Progenitor cell of endocrine pancreas (in vitro differentiated cells): Measurements from ENCODE around the gene HOXB3. TPM values are rescaled to one million over a fixed set of nuclear protein-coding genes. Genes with fewer than 3 reads are reported as not detected.

Source experiments
- DNase-seq: peaks from one replicate; pipeline ENCODE4 v3.0.0; 2021; ENCODE audit warnings: low spot score; ENCODE audit not compliant: unreplicated experiment
- H3K27ac Mint-ChIP-seq: 2 replicates; pipeline ENCODE4 v1.8.0; 2021; ENCODE audit warnings: mild to moderate bottlenecking, moderate library complexity, mixed read lengths
- H3K27me3 Mint-ChIP-seq: 2 replicates; pipeline ENCODE4 v1.8.0; 2021; ENCODE audit warnings: mixed read lengths
- H3K36me3 Mint-ChIP-seq: 2 replicates; pipeline ENCODE4 v1.8.0; 2022; ENCODE audit warnings: mixed read lengths; ENCODE audit not compliant: insufficient read depth
- H3K4me1 Mint-ChIP-seq: 2 replicates; pipeline ENCODE4 v1.8.0; 2021; ENCODE audit warnings: low read depth, mixed read lengths
- H3K4me3 Mint-ChIP-seq: 2 replicates; pipeline ENCODE4 v1.8.0; 2021; ENCODE audit warnings: low read depth, mild to moderate bottlenecking, moderate library complexity, mixed read lengths
- H3K9me3 Mint-ChIP-seq: 2 replicates; pipeline ENCODE4 v1.8.0; 2021; ENCODE audit warnings: low read depth, mixed read lengths
- total RNA-seq: library from RNA; stranded (reverse); gene quantifications from 2 replicates; pipeline ENCODE4 v1.2.1, GENCODE V29; 2021
- TF ChIP-seq, protein P1 (sequence below): fragments of 200-600 bp; sonication (generic); IDR thresholded peaks from one replicate; pipeline ENCODE4 v1.5.0; 2021; ENCODE audit warnings: antibody characterized with exemption, mild to moderate bottlenecking; ENCODE audit not compliant: unreplicated experiment

Gene HOXB3
- total RNA-seq, 1 donor from 2014 or later = 19.4 TPM

DNA sequence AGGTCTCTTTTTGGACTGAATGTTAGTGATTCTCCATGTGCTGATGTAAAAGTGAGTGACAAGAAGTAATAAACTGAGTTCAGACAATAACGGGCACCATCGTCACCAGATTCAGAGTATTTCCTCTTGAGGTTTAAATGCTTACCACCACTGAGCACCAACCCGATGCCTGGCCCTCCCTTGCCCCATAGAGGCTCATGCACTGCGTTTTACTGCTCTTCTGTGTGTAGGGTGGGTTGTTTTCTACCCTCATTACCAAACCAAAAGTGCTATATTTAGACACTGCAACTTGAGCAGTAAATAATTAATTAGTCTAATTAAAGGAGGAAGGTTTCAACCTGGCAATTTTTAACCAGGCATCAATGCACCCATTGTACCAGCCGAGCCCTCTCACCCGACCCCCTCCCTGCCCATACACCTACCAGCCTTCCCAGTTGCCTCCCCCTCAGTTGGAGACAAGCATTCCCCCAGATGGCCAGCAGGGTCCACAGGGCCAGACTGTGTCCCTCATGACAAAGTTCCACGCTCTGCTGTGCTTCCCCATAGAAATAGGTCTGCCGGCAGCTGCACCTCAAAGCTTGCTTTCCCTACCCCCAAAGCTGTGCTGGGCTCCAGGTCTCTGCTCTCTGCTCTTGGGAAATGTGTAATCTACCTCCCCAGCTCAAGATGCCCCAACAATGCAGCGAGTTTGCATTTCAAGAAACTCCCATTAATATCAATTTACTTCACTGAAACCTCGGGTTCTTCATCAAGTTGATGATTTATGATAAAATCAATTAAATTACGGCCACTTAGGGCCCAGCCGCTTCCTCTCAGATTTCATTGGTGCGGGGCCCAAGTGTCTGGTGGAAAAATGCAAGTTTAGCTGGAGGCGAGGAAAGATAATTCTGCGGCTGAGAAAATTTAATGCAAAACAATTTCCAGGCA is 27.9 kb downstream of the HOXB3 start:
- H3K4me1 Mint-ChIP-seq = peaks cover 50% of the 10 kb centered on the region
- H3K9me3 Mint-ChIP-seq = no peaks in the 10 kb centered on the region
- H3K4me3 Mint-ChIP-seq = peak overlapping the region; percentile 74
- no peak for DNase-seq
- TF ChIP-seq, protein P1, sequence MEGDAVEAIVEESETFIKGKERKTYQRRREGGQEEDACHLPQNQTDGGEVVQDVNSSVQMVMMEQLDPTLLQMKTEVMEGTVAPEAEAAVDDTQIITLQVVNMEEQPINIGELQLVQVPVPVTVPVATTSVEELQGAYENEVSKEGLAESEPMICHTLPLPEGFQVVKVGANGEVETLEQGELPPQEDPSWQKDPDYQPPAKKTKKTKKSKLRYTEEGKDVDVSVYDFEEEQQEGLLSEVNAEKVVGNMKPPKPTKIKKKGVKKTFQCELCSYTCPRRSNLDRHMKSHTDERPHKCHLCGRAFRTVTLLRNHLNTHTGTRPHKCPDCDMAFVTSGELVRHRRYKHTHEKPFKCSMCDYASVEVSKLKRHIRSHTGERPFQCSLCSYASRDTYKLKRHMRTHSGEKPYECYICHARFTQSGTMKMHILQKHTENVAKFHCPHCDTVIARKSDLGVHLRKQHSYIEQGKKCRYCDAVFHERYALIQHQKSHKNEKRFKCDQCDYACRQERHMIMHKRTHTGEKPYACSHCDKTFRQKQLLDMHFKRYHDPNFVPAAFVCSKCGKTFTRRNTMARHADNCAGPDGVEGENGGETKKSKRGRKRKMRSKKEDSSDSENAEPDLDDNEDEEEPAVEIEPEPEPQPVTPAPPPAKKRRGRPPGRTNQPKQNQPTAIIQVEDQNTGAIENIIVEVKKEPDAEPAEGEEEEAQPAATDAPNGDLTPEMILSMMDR = peak; percentile 50
- H3K27me3 Mint-ChIP-seq = peaks cover 62% of the 10 kb centered on the region
- no peaks in the 10 kb centered on the region for H3K36me3 Mint-ChIP-seq
- peak overlapping the region; percentile 89 for H3K27ac Mint-ChIP-seq

DNA sequence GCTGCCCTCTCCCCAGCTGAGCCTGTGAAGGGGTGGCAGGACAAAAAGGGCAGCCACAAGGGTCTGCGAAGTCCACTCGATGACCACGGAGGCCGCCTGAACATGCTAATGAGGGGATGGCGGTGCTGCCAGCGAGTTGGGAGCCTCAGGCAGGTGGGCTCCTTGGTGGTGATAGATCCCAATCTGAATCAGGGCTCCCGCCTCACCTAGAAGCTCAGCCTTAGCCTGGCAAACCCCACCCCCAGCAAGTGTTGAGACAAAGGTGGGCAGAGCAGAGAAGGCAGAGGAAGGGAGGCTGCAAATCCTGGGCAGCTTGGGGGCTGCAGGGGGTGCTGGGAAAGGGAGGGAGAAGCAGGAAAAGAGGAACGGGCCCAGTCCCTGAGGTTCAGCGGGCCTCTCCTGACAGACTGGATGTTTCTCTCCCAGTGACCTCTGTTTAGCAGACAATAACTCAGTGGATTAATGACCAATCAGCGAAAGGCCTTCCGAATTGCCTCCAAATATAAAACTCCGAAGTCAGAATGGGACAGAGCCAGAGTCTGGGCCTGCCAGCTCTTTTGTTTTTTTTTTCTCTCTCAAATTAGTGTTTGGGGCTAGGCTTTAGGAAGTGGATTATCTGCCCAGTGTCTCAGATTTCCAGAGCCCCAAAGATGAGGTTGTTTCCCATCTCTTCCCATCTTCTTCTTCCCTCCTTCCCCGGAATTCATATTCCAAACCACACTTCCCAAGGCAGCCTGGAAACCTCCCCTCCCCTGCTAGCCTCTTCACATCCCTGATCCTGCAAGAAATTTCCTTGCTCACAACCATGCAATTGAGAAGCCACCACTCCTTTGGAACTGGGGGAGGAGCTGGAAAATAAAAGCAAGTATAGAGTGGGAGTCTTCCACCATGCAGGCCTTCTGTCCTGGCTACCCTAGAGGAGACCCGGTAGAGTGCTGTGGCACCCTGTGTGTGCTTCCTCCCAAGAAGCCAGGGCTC is 29.9 kb downstream of the HOXB3 start:
- Mint-ChIP-seq H3K4me1 (peaks cover 65% of the 10 kb centered on the region), H3K9me3 (no peaks in the 10 kb centered on the region), H3K27ac (peak overlapping the region; percentile 92), H3K36me3 (no peaks in the 10 kb centered on the region), H3K4me3 (no peak overlapping the region), H3K27me3 (peaks cover 77% of the 10 kb centered on the region)
- no peak for DNase-seq
- TF ChIP-seq, protein P1 = no peak

DNA sequence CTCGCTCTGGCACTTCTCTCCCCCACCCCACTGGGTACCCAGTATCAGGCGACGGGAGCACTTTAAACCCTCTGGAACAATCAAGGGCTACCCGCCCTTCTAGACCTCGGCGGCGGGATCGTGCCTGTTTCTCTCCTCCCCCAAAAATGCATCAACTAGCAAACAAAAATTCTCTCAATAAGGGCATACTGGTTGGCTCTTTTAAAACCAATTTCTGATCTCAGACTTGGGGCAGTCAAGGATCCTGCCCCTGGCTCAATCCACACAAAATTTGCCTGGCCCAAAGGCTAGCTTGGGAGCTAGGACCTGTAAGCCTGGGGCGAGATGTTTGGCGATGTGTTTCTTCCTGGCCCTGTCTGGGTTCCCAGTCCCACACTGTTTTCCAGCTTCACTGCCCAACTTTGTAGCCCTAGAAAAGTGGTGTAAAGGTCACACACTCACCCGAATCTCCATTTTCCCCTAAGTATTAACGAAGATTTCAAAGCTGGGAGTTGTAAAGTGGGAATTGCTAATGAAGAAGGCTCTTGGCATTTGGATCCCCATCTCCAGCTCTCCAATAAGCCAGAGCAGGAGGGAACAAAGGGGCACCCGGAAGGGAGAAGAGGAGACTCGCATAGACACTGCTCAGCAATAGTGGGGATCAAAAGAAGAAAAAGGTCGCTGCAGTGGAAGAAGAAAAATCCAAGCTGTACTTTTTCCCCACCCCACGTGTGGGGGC is 30.8 kb downstream of the HOXB3 start:
- no peak for DNase-seq
- Mint-ChIP-seq H3K27me3 (peaks cover 84% of the 10 kb centered on the region), H3K9me3 (no peaks in the 10 kb centered on the region), H3K4me3 (no peak overlapping the region), H3K36me3 (no peaks in the 10 kb centered on the region), H3K4me1 (peaks cover 68% of the 10 kb centered on the region), H3K27ac (no peak overlapping the region)
- TF ChIP-seq, protein P1 = no peak

DNA sequence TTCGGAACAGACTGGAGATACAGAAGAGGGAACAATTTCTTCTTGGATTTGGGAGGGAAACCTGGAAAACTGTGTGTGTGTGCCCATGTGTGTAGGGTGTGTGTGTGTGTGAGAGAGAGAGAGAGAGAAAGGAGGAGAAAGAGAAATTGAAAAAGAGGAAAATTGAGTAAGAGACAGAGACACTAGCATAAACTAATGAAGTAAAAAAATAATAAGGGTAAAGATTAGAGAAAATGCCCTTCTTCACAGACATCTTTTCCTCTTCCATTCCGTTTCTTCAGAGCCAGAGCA is 31.3 kb downstream of the HOXB3 start:
- Mint-ChIP-seq H3K4me1 (peaks cover 69% of the 10 kb centered on the region), H3K4me3 (peak overlapping the region; percentile 38), H3K27ac (no peak overlapping the region), H3K27me3 (peaks cover 88% of the 10 kb centered on the region), H3K9me3 (no peaks in the 10 kb centered on the region), H3K36me3 (no peaks in the 10 kb centered on the region)
- no peak for DNase-seq
- TF ChIP-seq, protein P1 = no peak
